OCI-LY7 (cell line): Measurements from ENCODE around the gene CRMP1. TPM values are rescaled to one million over a fixed set of nuclear protein-coding genes. Genes with fewer than 3 reads are reported as not detected.

Experiments
- BruUV-seq: library from RNA; stranded (reverse); fragments of 400-500 nt; replicated peaks from 2 replicates; lab custom pipeline; 2021; lab: Mats Ljungman, UMichigan
- CTCF ChIA-PET: fragments of 300-600 bp; sonication (Branson Sonifier 250); formaldehyde crosslinking; loops from one replicate; lab custom pipeline; 2022; ENCODE audit warnings: antibody characterized with exemption; ENCODE audit not compliant: unreplicated experiment; lab: Charles Lee
- POLR2A ChIA-PET: fragments of 300-600 bp; sonication (Branson Sonifier 250); formaldehyde crosslinking; loops from one replicate; lab custom pipeline; 2022; ENCODE audit warnings: antibody characterized with exemption; lab: Charles Lee
- DNase-seq: peaks from one replicate; pipeline ENCODE4 v3.0.0-alpha.2; 2015; ENCODE audit warnings: low spot score
- H2AFZ ChIP-seq: fragments of 200-600 bp; sonication (generic), shearing (Covaris generic); 2 replicates; pipeline ENCODE4 v1.6.1; 2014; ENCODE audit warnings: mild to moderate bottlenecking, antibody characterized with exemption, low read length, moderate library complexity
- H3K27ac ChIP-seq: fragments of 200-600 bp; sonication (generic); 2 replicates; pipeline ENCODE4 v1.5.1; 2014; ENCODE audit warnings: mixed run types, low read depth, mild to moderate bottlenecking, moderate library complexity, low read length, inconsistent platforms; ENCODE audit not compliant: poor library complexity, severe bottlenecking
- H3K36me3 ChIP-seq: fragments of 200-600 bp; sonication (generic); 2 replicates; pipeline ENCODE4 v1.6.1; 2014; ENCODE audit warnings: mild to moderate bottlenecking, antibody characterized with exemption, low read length, moderate library complexity, mixed read lengths; ENCODE audit not compliant: insufficient read depth
- H3K4me1 ChIP-seq: fragments of 200-600 bp; sonication (generic); 2 replicates; pipeline ENCODE4 v1.5.1; 2014; ENCODE audit warnings: mild to moderate bottlenecking, low read length; ENCODE audit not compliant: insufficient read depth, poor library complexity, severe bottlenecking
- H3K4me2 ChIP-seq: fragments of 200-600 bp; sonication (generic); 2 replicates; pipeline ENCODE4 v1.6.1; 2014; ENCODE audit warnings: mild to moderate bottlenecking, low read length
- H3K4me3 ChIP-seq: fragments of 200-600 bp; sonication (generic); 2 replicates; pipeline ENCODE4 v1.5.1; 2014; ENCODE audit warnings: mild to moderate bottlenecking, low read depth, low read length; ENCODE audit not compliant: poor library complexity, severe bottlenecking
- H3K79me2 ChIP-seq: fragments of 200-600 bp; sonication (generic); 2 replicates; pipeline ENCODE4 v1.6.1; 2016; ENCODE audit warnings: low read depth, mild to moderate bottlenecking, low read length, moderate library complexity, mixed read lengths; ENCODE audit not compliant: insufficient read depth
- H3K9me2 ChIP-seq: fragments of 200-600 bp; sonication (generic); 2 replicates; pipeline ENCODE4 v1.6.1; 2016; ENCODE audit warnings: mild to moderate bottlenecking, low read length, mixed read lengths; ENCODE audit not compliant: insufficient read depth
- H3K9me3 ChIP-seq: fragments of 200-600 bp; sonication (generic); 2 replicates; pipeline ENCODE4 v1.6.1; 2014; ENCODE audit warnings: mild to moderate bottlenecking, mixed run types, low read length, mixed read lengths
- H4K20me1 ChIP-seq: fragments of 200-600 bp; sonication (generic); 2 replicates; pipeline ENCODE4 v1.6.1; 2014; ENCODE audit warnings: mild to moderate bottlenecking, antibody characterized with exemption, low read length, moderate library complexity, mixed read lengths; ENCODE audit not compliant: insufficient read depth
- EZH2phosphoT487 ChIP-seq: fragments of 200-600 bp; sonication (generic); IDR thresholded peaks from 2 replicates; pipeline ENCODE4 v1.6.1; 2018; ENCODE audit warnings: low read depth, borderline replicate concordance, mild to moderate bottlenecking, mixed run types, antibody characterized with exemption, low read length, moderate library complexity, mixed read lengths
- intact Hi-C: fragments of 100-400 bp; cut with micrococcal nuclease; formaldehyde crosslinking; loops from one replicate; pipeline ENCODE4 v1.10.0; 2022; ENCODE audit not compliant: unreplicated experiment
- total RNA-seq, 2 experiments: library from RNA; depleted of rRNA in 1 of 2; stranded (reverse); fragments of >200 nt in 1 of 2; shearing (Covaris generic) in 1 of 2; gene quantifications; 2 replicates each; pipeline ENCODE4 v1.2.3, GENCODE V29; 2014 to 2022
- TF ChIP-seq, protein P1 (sequence below): fragments of 200-600 bp; sonication (generic); conservative IDR thresholded peaks from 2 replicates; pipeline ENCODE4 v1.5.1; 2014; ENCODE audit warnings: mild to moderate bottlenecking, antibody characterized with exemption, low read length, moderate library complexity, mixed read lengths

The CRMP1 gene
- total RNA-seq, 2 experiments from 2014 or later: not detected

- no peaks in the 10 kb centered on the region for H3K4me1 ChIP-seq
- H3K9me2 ChIP-seq: no peaks in the 10 kb centered on the region
- intact Hi-C loops: no loop called here
- H3K27ac ChIP-seq: no peak overlapping the region
- H3K79me2 ChIP-seq: no peaks in the 10 kb centered on the region
- no peak overlapping the region for H3K4me3 ChIP-seq
- no peak overlapping the region for H3K4me2 ChIP-seq
- H3K36me3 ChIP-seq: no peaks in the 10 kb centered on the region
- CTCF ChIA-PET: no interaction called here
- no peak for DNase-seq
- TF ChIP-seq, protein P1, sequence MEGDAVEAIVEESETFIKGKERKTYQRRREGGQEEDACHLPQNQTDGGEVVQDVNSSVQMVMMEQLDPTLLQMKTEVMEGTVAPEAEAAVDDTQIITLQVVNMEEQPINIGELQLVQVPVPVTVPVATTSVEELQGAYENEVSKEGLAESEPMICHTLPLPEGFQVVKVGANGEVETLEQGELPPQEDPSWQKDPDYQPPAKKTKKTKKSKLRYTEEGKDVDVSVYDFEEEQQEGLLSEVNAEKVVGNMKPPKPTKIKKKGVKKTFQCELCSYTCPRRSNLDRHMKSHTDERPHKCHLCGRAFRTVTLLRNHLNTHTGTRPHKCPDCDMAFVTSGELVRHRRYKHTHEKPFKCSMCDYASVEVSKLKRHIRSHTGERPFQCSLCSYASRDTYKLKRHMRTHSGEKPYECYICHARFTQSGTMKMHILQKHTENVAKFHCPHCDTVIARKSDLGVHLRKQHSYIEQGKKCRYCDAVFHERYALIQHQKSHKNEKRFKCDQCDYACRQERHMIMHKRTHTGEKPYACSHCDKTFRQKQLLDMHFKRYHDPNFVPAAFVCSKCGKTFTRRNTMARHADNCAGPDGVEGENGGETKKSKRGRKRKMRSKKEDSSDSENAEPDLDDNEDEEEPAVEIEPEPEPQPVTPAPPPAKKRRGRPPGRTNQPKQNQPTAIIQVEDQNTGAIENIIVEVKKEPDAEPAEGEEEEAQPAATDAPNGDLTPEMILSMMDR: no peak
- no peak for TF ChIP-seq EZH2phosphoT487
- H3K9me3 ChIP-seq: no peaks in the 10 kb centered on the region
- H2AFZ ChIP-seq: no peak overlapping the region
- POLR2A ChIA-PET: no interaction called here
- H4K20me1 ChIP-seq: no peaks in the 10 kb centered on the region
- BruUV-seq: no TSS peak
Observed at GRCh38 chr4:5854929-5855328, 38.0 kb downstream of the CRMP1 start.

DNA sequence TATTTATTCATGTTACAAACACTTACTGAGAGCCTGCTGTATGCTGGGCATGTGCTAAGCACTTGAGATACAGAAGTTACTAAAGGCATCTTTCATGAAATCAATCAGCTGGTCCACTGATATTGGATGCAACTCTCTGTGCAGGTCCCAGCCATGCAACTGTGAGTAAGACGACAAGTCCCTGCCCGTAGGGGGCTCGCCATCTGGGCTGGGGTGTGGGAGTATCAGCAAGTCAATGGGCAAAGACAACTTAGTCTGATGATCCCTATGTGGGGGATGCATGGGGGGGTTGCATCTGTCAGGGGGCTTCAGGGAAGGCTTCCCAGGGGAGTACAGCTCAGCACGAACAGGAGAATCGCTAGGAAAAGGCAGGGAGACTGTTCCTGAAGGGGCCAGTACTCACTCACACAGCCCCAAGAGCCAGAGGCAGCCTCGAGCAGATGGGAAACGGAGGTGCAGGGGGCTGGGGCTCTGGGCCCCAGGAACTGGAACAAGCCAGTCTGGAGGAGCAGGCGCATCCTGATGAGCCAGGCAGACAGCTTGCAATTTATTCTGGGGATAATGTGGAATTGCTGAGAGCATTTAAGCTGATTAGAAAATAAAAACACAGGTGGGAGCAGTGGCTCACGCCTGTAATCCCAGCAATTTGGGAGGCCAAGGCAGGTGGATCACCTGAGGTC, 40.2 kb downstream of the CRMP1 start:
- Histone ChIP-seq H3K9me3 (no peaks in the 10 kb centered on the region), H3K4me2 (no peak overlapping the region), H2AFZ (no peak overlapping the region), H3K27ac (no peak overlapping the region), H3K4me1 (no peaks in the 10 kb centered on the region), H3K36me3 (no peaks in the 10 kb centered on the region), H3K9me2 (no peaks in the 10 kb centered on the region), H4K20me1 (no peaks in the 10 kb centered on the region), H3K4me3 (no peak overlapping the region), H3K79me2 (no peaks in the 10 kb centered on the region)
- intact Hi-C loops: no loop called here
- no TSS peak for BruUV-seq
- ChIA-PET POLR2A (no interaction called here), CTCF (no interaction called here)
- no peak for DNase-seq
- no peak for TF ChIP-seq EZH2phosphoT487
- TF ChIP-seq, protein P1: no peak

- Histone ChIP-seq H3K36me3 (no peaks in the 10 kb centered on the region), H3K9me3 (no peaks in the 10 kb centered on the region), H3K4me2 (no peak overlapping the region), H3K9me2 (no peaks in the 10 kb centered on the region), H3K4me3 (no peak overlapping the region), H2AFZ (no peak overlapping the region), H3K79me2 (no peaks in the 10 kb centered on the region), H4K20me1 (no peaks in the 10 kb centered on the region), H3K27ac (no peak overlapping the region), H3K4me1 (no peaks in the 10 kb centered on the region)
- POLR2A ChIA-PET: no interaction called here
- no peak for DNase-seq
- no TSS peak for BruUV-seq
- TF ChIP-seq, protein P1: no peak
- no peak for TF ChIP-seq EZH2phosphoT487
- CTCF ChIA-PET: no interaction called here
- intact Hi-C loops: no loop called here
Observed at GRCh38 chr4:5851637-5852301, 41.1 kb downstream of the CRMP1 start.
